Left renal pelvis (tissue), 4 donors: ENCODE measurements around the gene CABCOCO1. TPM values are rescaled to one million over a fixed set of nuclear protein-coding genes. Genes with fewer than 3 reads are reported as not detected.
"Not testable (repeated sequence)": the region's sequence is repeated elsewhere in the genome, so short reads cannot be mapped to it uniquely, and the experiment has no call there.

Experiments used
- DNase-seq, 4 donors: peaks; one replicate each; pipeline ENCODE4 v3.0.0-alpha.2; 2013; ENCODE audit warnings: low read depth in 4 of 4, low spot score in 3 of 4
- polyA plus RNA-seq, 4 donors: library from polyadenylated mRNA; unstranded; fragments of 120-200 nt; gene quantifications; one replicate each; pipeline ENCODE4 v1.2.1, GENCODE V29; 2013; ENCODE audit not compliant: insufficient read length in 4 of 4

Gene CABCOCO1
- polyA plus RNA-seq, 4 donors: 0.59 to 5.2 (median 3.0) TPM

GRCh38 chr10:61705022-61705613, 42.4 kb downstream of the CABCOCO1 start:
- DNase-seq: no peak

GRCh38 chr10:61708846-61709245, 46.1 kb downstream of the CABCOCO1 start:
- no peak for DNase-seq

- not testable (repeated sequence) for DNase-seq
Measured at GRCh38 chr10:61712105-61712504, 49.4 kb downstream of the CABCOCO1 start.

DNA sequence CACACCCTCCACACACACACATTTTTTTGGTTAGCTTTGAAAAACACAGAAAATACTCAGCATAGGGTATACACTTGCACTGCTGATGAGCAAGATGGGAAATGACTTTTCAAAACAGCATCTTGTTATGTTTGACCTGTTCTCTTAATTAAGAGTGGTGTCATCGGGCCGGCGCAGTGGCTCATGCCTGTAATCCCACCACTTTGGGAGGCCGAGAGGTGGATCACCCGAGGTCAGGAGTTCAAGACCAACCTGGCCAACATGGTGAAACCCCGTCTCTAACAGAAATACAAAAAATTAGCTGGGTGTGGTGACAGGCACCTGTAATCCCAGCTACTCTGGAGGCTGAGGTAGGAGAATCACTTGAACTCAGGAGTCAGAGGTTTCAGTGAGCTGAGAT, 56.7 kb downstream of the CABCOCO1 start:
- DNase-seq: not testable (repeated sequence)

DNA sequence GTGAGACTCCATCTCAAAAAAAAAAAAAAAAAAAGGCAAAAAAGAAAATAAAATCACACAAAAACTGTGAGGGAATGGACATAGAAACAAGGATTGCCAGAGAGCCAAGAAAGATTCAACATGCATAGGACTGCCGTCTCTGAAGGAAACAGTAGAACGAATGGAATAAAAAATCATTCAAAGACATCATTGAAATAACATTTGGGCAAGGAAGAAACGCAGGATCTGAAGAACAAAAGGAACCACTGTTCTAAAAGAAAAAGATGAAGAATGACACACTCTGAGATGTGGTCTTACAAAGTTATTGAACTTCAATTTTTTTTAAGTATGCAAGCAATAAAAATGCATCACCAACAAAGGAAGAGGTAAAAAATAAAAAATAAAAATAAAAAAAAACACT, 57.2 kb downstream of the CABCOCO1 start:
- no peak for DNase-seq

DNA sequence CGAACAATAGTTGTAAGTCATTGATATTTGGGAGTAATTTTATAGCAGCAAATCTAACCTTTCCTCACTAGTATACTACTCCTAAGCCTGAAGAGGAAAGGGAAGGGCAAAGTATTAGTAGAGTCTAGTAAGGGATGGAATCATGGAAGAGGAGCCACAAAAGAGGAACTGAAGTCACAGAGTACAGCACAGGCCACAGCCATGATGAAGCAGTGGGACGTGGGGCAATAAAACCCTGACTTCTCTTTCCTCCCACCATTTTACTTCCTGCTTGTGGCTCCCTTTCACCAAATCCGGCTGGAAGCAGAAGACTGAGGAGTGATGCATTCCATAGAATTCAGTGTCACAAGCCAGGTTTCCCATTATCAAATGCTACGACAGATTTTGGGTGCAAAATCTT, 58.7 kb downstream of the CABCOCO1 start:
- DNase-seq: no peak

GRCh38 chr10:61725221-61725620, 62.5 kb downstream of the CABCOCO1 start:
- DNase-seq: not testable (repeated sequence)

DNA sequence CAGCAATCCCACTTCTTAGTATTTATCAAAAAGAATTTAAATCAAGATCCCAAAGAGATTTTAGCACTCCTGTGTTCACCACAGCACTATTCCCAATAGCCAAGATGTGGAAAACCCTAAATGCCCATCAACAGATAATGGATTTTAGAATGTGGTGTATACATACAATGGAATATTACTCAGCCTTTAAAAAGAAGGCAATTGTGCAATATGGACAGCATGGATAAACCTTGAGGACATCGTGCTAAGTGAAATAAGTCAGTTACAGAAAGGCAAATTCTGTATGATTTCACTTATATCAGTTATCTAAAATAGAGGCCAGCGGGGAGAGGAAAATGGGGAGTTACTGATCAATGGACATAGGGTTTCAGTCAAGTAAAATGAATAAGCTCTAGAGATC, 66.9 kb downstream of the CABCOCO1 start:
- DNase-seq: no peak

DNA sequence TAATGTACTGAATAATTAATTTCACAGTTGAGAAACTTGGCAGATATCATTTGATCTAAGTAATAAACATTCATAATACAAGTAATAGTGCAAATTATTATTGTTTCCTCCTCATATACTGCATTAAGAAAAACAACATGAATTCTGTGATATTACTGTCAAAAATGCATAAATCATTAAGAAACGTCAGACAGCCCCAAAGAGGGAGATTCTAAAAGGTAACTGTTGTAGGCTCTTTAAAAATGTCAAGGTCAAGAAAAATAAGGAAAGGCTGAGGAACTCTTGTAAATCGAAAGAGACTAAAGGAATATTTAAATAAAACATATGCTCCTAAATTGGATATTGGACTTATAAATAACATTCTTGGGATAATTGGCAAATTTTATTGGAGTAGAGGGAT, 67.9 kb downstream of the CABCOCO1 start:
- DNase-seq: no peak

DNA sequence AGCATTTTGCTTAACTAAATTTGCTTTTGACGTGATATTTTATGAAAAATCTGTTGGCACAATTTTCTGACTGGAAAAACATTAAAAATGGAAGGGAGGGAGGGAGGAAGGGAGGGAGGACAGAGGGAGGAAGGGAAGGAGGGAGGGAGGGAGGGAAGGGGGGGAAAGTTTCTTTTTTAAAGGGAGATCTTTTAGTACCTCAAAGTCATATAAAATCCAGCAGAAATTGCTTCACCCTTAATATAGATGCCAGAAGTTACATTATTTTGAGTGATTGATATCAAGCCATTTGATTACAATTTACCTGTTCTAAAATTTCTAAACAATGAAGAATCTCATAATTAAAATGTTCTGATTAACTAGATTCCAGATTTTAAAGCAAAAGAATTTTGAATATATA, 68.9 kb downstream of the CABCOCO1 start:
- DNase-seq: no peak

- no peak for DNase-seq
Measured at GRCh38 chr10:61732629-61733278, 70.0 kb downstream of the CABCOCO1 start.

- peak in 2 of 4 donors; percentile 40 to 42 for DNase-seq
Measured at GRCh38 chr10:61733358-61733940, 70.7 kb downstream of the CABCOCO1 start.

DNA sequence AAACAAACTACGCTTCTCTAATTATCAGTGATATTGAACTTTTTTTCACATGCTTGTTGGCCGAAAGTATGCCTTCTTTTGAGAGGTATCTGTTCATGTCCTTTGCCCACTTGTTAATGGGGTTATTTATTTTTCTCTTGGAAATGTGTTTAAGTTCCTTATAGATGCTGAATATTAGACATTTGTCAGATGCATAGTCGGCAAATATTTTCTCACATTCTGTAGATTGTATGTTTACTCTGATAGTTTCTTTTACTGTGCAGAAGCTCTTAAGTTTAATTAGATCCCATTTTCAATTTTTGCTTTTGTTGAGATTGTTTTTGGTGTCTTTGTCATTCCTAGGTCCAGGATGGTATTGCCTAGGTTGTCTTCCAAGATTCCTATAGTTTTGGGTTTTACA, 73.2 kb downstream of the CABCOCO1 start:
- no peak for DNase-seq

DNA sequence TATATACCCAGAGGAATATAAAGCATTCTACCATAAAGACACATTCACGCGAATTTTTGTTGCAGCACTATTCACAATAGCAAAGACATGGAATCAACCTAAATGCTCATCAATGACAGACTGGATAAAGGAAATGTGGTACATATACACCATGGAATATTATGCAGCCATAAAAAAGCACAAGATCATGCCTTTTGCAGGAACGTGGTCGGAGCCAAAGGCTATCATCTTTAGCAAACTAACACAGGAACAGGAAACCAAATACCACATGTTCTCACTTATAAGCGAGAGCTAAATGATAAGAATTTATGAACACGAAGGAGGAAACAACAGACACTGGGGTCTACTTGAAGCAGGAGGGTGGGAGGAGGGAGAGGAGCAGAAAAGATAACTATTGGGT, 74.7 kb downstream of the CABCOCO1 start:
- DNase-seq: not testable (repeated sequence)

GRCh38 chr10:61742812-61743211, 80.1 kb downstream of the CABCOCO1 start:
- no peak for DNase-seq

- DNase-seq: no peak
Measured at GRCh38 chr10:61744469-61744868, 81.7 kb downstream of the CABCOCO1 start.

GRCh38 chr10:61746377-61746776, 83.6 kb downstream of the CABCOCO1 start:
- DNase-seq: no peak

GRCh38 chr10:61747307-61747706, 84.6 kb downstream of the CABCOCO1 start:
- DNase-seq: no peak

- DNase-seq: no peak
Measured at GRCh38 chr10:61749291-61749690, 86.6 kb downstream of the CABCOCO1 start.

DNA sequence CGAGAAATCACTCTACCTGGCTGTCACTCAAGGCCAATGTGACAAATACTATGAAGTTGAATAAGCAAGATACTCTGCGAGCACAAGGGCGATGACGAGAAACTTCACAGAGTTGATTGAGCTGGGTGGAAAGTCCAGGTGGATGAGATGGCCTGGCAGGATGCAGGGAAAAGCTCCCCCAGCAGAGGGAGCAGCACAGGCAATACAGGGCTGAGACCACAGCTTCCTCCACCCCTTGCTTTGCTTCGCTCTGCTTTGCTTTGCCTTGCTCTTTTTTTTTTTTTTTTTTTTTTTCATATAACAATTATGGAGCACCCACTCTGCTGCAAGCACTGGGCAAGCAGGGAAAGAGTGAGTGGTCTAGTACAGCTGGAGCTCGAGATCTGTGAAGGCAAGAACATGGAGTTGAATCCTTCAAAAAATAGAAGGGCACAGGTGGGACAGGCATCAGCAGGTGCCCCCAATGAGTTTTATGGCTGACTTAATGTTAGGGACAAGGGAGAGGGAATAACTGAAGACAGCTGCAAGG, 88.3 kb downstream of the CABCOCO1 start:
- DNase-seq: peak in 1 of 4 donors; percentile 29

- DNase-seq: no peak
Measured at GRCh38 chr10:61751599-61751998, 88.9 kb downstream of the CABCOCO1 start.
